Gastrocnemius medialis (tissue), 4 donors: Measurements from ENCODE around the gene KIF1B.

ENCODE experiments used
- POLR2A ChIP-seq, 2 donors: fragments of 450-650 bp; IDR thresholded peaks; one replicate each; pipeline ENCODE4 v1.6.1; 2017; ENCODE audit warnings: antibody characterized with exemption in 2 of 2, mild to moderate bottlenecking in 2 of 2, moderate library complexity in 2 of 2
- TF ChIP-seq, protein P1 (sequence below), 5 experiments: fragments of 450-650 bp in 3 of 5; fragments of 200-600 bp in 2 of 5; sonication (generic) in 2 of 5; IDR thresholded peaks in 4 of 5; conservative IDR thresholded peaks in 1 of 5; 1 replicate in 4 of 5; 2 replicates in 1 of 5; pipeline ENCODE4 v1.5.1; 2016 to 2019; ENCODE audit warnings: antibody characterized with exemption in 5 of 5, mild to moderate bottlenecking in 3 of 5, moderate library complexity in 3 of 5

DNA sequence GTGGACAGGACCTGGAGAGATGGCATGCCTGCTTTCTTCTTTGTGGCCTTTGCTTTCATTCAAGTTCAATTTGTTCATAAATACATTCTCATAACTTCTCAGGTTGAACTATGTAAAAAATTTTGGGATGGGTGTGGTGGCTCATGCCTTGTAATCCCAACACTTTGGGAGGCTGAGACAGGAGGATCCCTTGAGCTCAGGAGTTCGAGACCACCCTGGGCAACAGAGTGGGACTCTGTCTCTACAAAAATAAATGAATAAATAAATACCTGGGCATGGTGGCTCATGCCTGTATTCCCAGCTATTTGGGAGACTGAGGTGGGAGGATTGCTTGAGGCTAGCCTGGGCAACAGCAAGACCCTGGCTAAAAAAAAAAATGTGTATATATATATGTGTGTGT lies 2.1 kb downstream of the KIF1B start:
- TF ChIP-seq, protein P1, sequence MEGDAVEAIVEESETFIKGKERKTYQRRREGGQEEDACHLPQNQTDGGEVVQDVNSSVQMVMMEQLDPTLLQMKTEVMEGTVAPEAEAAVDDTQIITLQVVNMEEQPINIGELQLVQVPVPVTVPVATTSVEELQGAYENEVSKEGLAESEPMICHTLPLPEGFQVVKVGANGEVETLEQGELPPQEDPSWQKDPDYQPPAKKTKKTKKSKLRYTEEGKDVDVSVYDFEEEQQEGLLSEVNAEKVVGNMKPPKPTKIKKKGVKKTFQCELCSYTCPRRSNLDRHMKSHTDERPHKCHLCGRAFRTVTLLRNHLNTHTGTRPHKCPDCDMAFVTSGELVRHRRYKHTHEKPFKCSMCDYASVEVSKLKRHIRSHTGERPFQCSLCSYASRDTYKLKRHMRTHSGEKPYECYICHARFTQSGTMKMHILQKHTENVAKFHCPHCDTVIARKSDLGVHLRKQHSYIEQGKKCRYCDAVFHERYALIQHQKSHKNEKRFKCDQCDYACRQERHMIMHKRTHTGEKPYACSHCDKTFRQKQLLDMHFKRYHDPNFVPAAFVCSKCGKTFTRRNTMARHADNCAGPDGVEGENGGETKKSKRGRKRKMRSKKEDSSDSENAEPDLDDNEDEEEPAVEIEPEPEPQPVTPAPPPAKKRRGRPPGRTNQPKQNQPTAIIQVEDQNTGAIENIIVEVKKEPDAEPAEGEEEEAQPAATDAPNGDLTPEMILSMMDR (IDR thresholded peaks at IDR 0.05 in 4 of 5, conservative IDR thresholded peaks at IDR 0.05 in 1 of 5) = no peak
- TF ChIP-seq POLR2A (IDR thresholded peaks at IDR 0.05) = no peak
